GM12878 (cell line): ENCODE data around the gene TIMP3. TPM values are rescaled to one million over a fixed set of nuclear protein-coding genes. Genes with fewer than 3 reads are reported as not detected.

Source experiments
- ATAC-seq: fragments of 200-7000 bp; cut with Tn5 transposase; 3 replicates; pipeline ENCODE4 v1.9.1; 2020; ENCODE audit warnings: mild to moderate bottlenecking, moderate library complexity
- BruUV-seq: library from RNA; stranded (reverse); fragments of 400-500 nt; replicated peaks from 2 replicates; lab custom pipeline; 2021; lab: Mats Ljungman, UMichigan
- CTCF ChIA-PET: fragments of 300-600 bp; sonication (Branson Sonifier 250); formaldehyde crosslinking; extraction: SDS; loops from one replicate; lab custom pipeline; 2021; ENCODE audit warnings: inconsistent platforms; lab: Yijun Ruan, JAX
- POLR2A ChIA-PET: fragments of 350-600 bp; formaldehyde crosslinking; extraction: SDS; loops from one replicate; lab custom pipeline; 2021; ENCODE audit warnings: inconsistent platforms; lab: Charles Lee
- RAD21 ChIA-PET: fragments of 300-600 bp; sonication (Branson Sonifier 250); formaldehyde crosslinking; loops from one replicate; lab custom pipeline; 2023; ENCODE audit warnings: antibody characterized with exemption; ENCODE audit not compliant: unreplicated experiment; lab: Charles Lee
- SMC1A ChIA-PET: fragments of 300-600 bp; sonication (Branson Sonifier 250); formaldehyde crosslinking; loops from one replicate; lab custom pipeline; 2023; ENCODE audit not compliant: unreplicated experiment, uncharacterized antibody; lab: Charles Lee
- DNase-seq: peaks from one replicate; pipeline ENCODE4 v3.0.0-alpha.2; 2011; ENCODE audit warnings: low read depth, low spot score
- FAIRE-seq: peaks from 3 replicates; lab custom pipeline; 2011; peaks lifted over from hg19 to GRCh38; lab: Jason Lieb, UNC
- H2AFZ ChIP-seq: 2 replicates; pipeline ENCODE4 v1.6.0; 2011; ENCODE audit warnings: low read depth, low read length, control low read depth; ENCODE audit not compliant: control insufficient read depth
- H3K27ac ChIP-seq: 2 replicates; pipeline ENCODE4 v1.5.1; 2011; ENCODE audit warnings: control low read depth; ENCODE audit not compliant: control insufficient read depth, insufficient read depth
- H3K27me3 ChIP-seq, 2 experiments: replicated peaks in 1 of 2; 2 replicates each; pipeline versions ENCODE4 v1.6.0 to v1.6.1; 2011; ENCODE audit warnings: low read length in 1 of 2; ENCODE audit not compliant: control insufficient read depth in 2 of 2, insufficient read depth in 2 of 2
- H3K36me3 ChIP-seq, 2 experiments: 2 replicates each; pipeline ENCODE4 v1.5.1; 2011; ENCODE audit warnings: low read length in 1 of 2; ENCODE audit not compliant: control insufficient read depth in 2 of 2, insufficient read depth in 2 of 2
- H3K4me1 ChIP-seq: 2 replicates; pipeline ENCODE4 v1.6.1; 2011; ENCODE audit warnings: mild to moderate bottlenecking, low read length, moderate library complexity, mixed read lengths; ENCODE audit not compliant: control insufficient read depth, insufficient read depth
- H3K4me2 ChIP-seq: 2 replicates; pipeline ENCODE4 v1.6.0; 2011; ENCODE audit warnings: control low read depth; ENCODE audit not compliant: control insufficient read depth, insufficient read depth
- H3K4me3 ChIP-seq: fragments of 200-600 bp; sonication (generic); 2 replicates; pipeline ENCODE4 v1.5.1; 2016
- H3K79me2 ChIP-seq: 2 replicates; pipeline ENCODE4 v1.6.0; 2011; ENCODE audit warnings: low read length; ENCODE audit not compliant: control insufficient read depth, insufficient read depth
- H3K9ac ChIP-seq: 2 replicates; pipeline ENCODE4 v1.8.0; 2011; ENCODE audit warnings: low read length, control low read depth, mixed read lengths; ENCODE audit not compliant: control insufficient read depth, insufficient read depth
- H3K9me3 ChIP-seq: replicated peaks from 3 replicates; pipeline ENCODE4 v1.5.1; 2011; ENCODE audit warnings: mild to moderate bottlenecking, low read length; ENCODE audit not compliant: control insufficient read depth, insufficient read depth
- H4K20me1 ChIP-seq: 2 replicates; pipeline ENCODE4 v1.6.0; 2011; ENCODE audit not compliant: control insufficient read depth, insufficient read depth
- CHD4 ChIP-seq: fragments of 200-600 bp; sonication (generic); IDR thresholded peaks from 2 replicates; pipeline ENCODE4 v1.6.1; 2016; ENCODE audit warnings: mild to moderate bottlenecking
- HCFC1 ChIP-seq: fragments of 150-350 bp; IDR thresholded peaks from 2 replicates; pipeline ENCODE4 v1.6.1; 2014; ENCODE audit warnings: low read length
- HDGF ChIP-seq: fragments of 450-650 bp; IDR thresholded peaks from 2 replicates; pipeline ENCODE4 v1.6.1; 2016; ENCODE audit warnings: antibody characterized with exemption
- IRF4 ChIP-seq: IDR thresholded peaks from 2 replicates; pipeline ENCODE4 v1.6.1; 2011; ENCODE audit warnings: low read depth, low read length
- JUNB ChIP-seq: IDR thresholded peaks from 2 replicates; pipeline ENCODE4 v1.6.1; 2016; ENCODE audit warnings: antibody characterized with exemption, mild to moderate bottlenecking
- MTA3 ChIP-seq: IDR thresholded peaks from 2 replicates; pipeline ENCODE4 v1.6.1; 2012; ENCODE audit warnings: low read length, inconsistent platforms, borderline replicate concordance
- RELA ChIP-seq: fragments of 450-650 bp; IDR thresholded peaks from 2 replicates; pipeline ENCODE4 v1.8.0; 2014; ENCODE audit warnings: borderline replicate concordance; ENCODE audit not compliant: partially characterized antibody
- SMAD1 ChIP-seq: fragments of 450-650 bp; IDR thresholded peaks from 2 replicates; pipeline ENCODE4 v1.6.1; 2018; ENCODE audit warnings: mild to moderate bottlenecking, low read depth; ENCODE audit not compliant: partially characterized antibody
- STAT3 ChIP-seq: IDR thresholded peaks from 2 replicates; pipeline ENCODE4 v1.6.1; 2011; ENCODE audit warnings: low read depth, low read length, improper control_type of control experiment
- ZBED1 ChIP-seq: IDR thresholded peaks from 2 replicates; pipeline ENCODE4 v1.6.1; 2016; ENCODE audit warnings: borderline replicate concordance
- WGBS: methylation state at CpG from one replicate; pipeline ENCODE4 v1.1.6; 2016; ENCODE audit warnings: low lambda C conversion rate; ENCODE audit not compliant: insufficient replicate concordance, insufficient coverage; ENCODE audit errors: missing lambda C conversion rate; 5-methylcytosine and 5-hydroxymethylcytosine counted together
- in situ Hi-C: fragments of 300-500 bp; cut with MboI; formaldehyde crosslinking; loops from 9 replicates; pipeline ENCODE4 v1.14.3; 2018; ENCODE audit warnings: mixed read lengths
- intact Hi-C: fragments of 100-400 bp; cut with micrococcal nuclease; formaldehyde crosslinking; loops from one replicate; pipeline ENCODE4 v1.14.2; 2022; ENCODE audit not compliant: unreplicated experiment
- polyA plus RNA-seq, 11 experiments: library from polyadenylated mRNA; depleted of rRNA in 4 of 11; unstranded in 6 of 11; stranded (reverse) in 5 of 11; fragments of >200 nt; fragmentation: Nextera tagmentation in 4 of 11; fragmentation: Illumina TruSeq in 1 of 11; extraction: Ambion mirVana in 4 of 11; extraction: Trizol in 1 of 11; gene quantifications; 1 replicate in 1 of 11; 2 replicates in 10 of 11; pipeline versions ENCODE4 v1.2.1 to v1.2.3, GENCODE V29; 2011 to 2016; ENCODE audit warnings: inconsistent platforms in 2 of 11, missing spikeins in 2 of 11, low read depth in 1 of 11
- total RNA-seq, 4 experiments: library from RNA; depleted of rRNA in 3 of 4; stranded (reverse); fragments of >200 nt in 3 of 4; fragmentation: Illumina TruSeq in 1 of 4; extraction: Trizol in 1 of 4; gene quantifications; 2 replicates each; pipeline versions ENCODE4 v1.2.1 to v1.2.3, GENCODE V29; 2013 to 2021
- TF ChIP-seq, protein P1 (sequence below): fragments of 450-650 bp; IDR thresholded peaks from 2 replicates; pipeline ENCODE4 v1.6.1; 2017; ENCODE audit warnings: mild to moderate bottlenecking

The TIMP3 gene
- total and polyA plus RNA-seq, 10 of the 15 experiments (the other 5 are each of a cell fraction or from before 2014, with no cell fraction given) = 0.01 to 0.74 (median 0.27) TPM; not detected in 5

DNA sequence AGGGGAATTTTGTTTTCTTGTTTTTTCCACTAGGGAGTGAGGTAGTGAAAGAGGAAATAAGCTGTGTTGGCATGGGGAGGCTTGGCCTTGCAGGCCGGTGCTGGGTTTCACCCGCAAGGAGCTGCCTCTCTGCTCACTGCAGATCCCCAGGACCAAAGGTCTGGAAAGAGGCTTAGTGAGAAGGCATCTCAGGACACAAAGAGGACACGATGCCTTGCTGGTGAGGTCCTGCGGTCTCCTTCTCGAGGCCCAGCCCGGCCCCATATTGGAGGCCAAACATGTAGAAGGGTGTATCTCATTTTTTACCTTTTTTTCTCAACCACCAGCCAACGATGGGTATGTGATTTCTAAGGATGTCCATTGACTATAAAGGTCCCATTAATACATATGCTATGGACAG is 17.6 kb downstream of the TIMP3 start:
- DNase-seq (no peak), FAIRE-seq (no peak), ATAC-seq (no peak)
- ChIA-PET RAD21 (no interaction called here), POLR2A (no interaction called here), CTCF (interaction anchor here (0.6 kb wide), 1 partner anchor 333 kb away, joined by 3 read pairs; no protein-coding TSS in a partner anchor), SMC1A (no interaction called here)
- Histone ChIP-seq H4K20me1 (no peaks in the 10 kb centered on the region), H3K79me2 (no peaks in the 10 kb centered on the region), H3K4me3 (no peak overlapping the region), H2AFZ (no peak overlapping the region), H3K36me3 (no peaks in the 10 kb centered on the region), H3K27ac (no peak overlapping the region), H3K9ac (no peak overlapping the region), H3K9me3 (no peaks in the 10 kb centered on the region), H3K27me3 (no peaks in the 10 kb centered on the region), H3K4me2 (no peak overlapping the region), H3K4me1 (no peaks in the 10 kb centered on the region)
- 42% methylated on average over 7 of the region's 7 CpGs for WGBS
- intact Hi-C loops = no loop called here
- TF ChIP-seq HCFC1 (no peak), JUNB (no peak), SMAD1 (no peak), MTA3 (no peak), IRF4 (no peak), CHD4 (no peak), HDGF (no peak), STAT3 (no peak), RELA (no peak), ZBED1 (no peak)
- TF ChIP-seq, protein P1, sequence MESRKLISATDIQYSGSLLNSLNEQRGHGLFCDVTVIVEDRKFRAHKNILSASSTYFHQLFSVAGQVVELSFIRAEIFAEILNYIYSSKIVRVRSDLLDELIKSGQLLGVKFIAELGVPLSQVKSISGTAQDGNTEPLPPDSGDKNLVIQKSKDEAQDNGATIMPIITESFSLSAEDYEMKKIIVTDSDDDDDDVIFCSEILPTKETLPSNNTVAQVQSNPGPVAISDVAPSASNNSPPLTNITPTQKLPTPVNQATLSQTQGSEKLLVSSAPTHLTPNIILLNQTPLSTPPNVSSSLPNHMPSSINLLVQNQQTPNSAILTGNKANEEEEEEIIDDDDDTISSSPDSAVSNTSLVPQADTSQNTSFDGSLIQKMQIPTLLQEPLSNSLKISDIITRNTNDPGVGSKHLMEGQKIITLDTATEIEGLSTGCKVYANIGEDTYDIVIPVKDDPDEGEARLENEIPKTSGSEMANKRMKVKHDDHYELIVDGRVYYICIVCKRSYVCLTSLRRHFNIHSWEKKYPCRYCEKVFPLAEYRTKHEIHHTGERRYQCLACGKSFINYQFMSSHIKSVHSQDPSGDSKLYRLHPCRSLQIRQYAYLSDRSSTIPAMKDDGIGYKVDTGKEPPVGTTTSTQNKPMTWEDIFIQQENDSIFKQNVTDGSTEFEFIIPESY = no peak
- BruUV-seq = no TSS peak
- in situ Hi-C loops = no loop called here
